Measurements from ENCODE around the gene ELL.

- TF ChIP-seq CTCF (IDR thresholded peaks at IDR 0.05; ENCODE audit: insufficient read depth, low read depth, low read length): peak; percentile 61
- TF ChIP-seq EZH2 (IDR thresholded peaks at IDR 0.05; ENCODE audit: insufficient read depth, low read length): no peak
Observed at GRCh38 chr19:18519962-18520847, 1.7 kb downstream of the ELL start.
